Esophagus muscularis mucosa (tissue), 4 donors: Measurements from ENCODE around the gene KSR1. TPM values are rescaled to one million over a fixed set of nuclear protein-coding genes. Genes with fewer than 3 reads are reported as not detected.
"Not testable (repeated sequence)": the region's sequence is repeated elsewhere in the genome, so short reads cannot be mapped to it uniquely, and the experiment has no call there.

ENCODE experiments used
- DNase-seq: peaks from one replicate; pipeline ENCODE4 v3.0.0-alpha.2; 2017; ENCODE audit errors: extremely low spot score
- H3K27ac ChIP-seq, 4 donors: fragments of 200-600 bp; sonication (generic); replicated peaks in 1 of 4; 1 replicate in 3 of 4; 2 replicates in 1 of 4; pipeline ENCODE4 v1.5.1; 2016 to 2019; ENCODE audit warnings: mild to moderate bottlenecking in 1 of 4
- H3K27me3 ChIP-seq, 4 donors: fragments of 200-600 bp; sonication (generic); one replicate each; pipeline versions ENCODE4 v1.5.1 to v1.6.0; 2016 to 2019
- H3K36me3 ChIP-seq, 4 donors: fragments of 200-600 bp; sonication (generic); one replicate each; pipeline ENCODE4 v1.5.1; 2016 to 2019
- H3K4me1 ChIP-seq, 4 donors: fragments of 200-600 bp; sonication (generic); one replicate each; pipeline ENCODE4 v1.5.1; 2016 to 2019
- H3K4me3 ChIP-seq, 4 donors: fragments of 200-600 bp; sonication (generic); 1 replicate in 2 of 4; 2 replicates in 2 of 4; pipeline ENCODE4 v1.5.1; 2016 to 2019; ENCODE audit warnings: mild to moderate bottlenecking in 4 of 4, moderate library complexity in 1 of 4
- H3K9me3 ChIP-seq, 4 donors: fragments of 200-600 bp; sonication (generic); 1 replicate in 3 of 4; 2 replicates in 1 of 4; pipeline ENCODE4 v1.5.1; 2016 to 2019
- CTCF ChIP-seq, 3 experiments: fragments of 200-600 bp in 2 of 3; fragments of 450-650 bp in 1 of 3; sonication (generic) in 2 of 3; IDR thresholded peaks; one replicate each; pipeline ENCODE4 v1.5.1; 2017 to 2019; ENCODE audit warnings: antibody characterized with exemption in 3 of 3, mild to moderate bottlenecking in 2 of 3, moderate library complexity in 1 of 3
- EP300 ChIP-seq: sonication (generic); formaldehyde crosslinking; IDR thresholded peaks from one replicate; pipeline ENCODE4 v1.6.1; 2017; ENCODE audit warnings: antibody characterized with exemption
- POLR2A ChIP-seq: fragments of 450-650 bp; IDR thresholded peaks from one replicate; pipeline ENCODE4 v1.6.1; 2017; ENCODE audit warnings: antibody characterized with exemption, moderate library complexity, mild to moderate bottlenecking, low read depth
- POLR2AphosphoS5 ChIP-seq, 2 donors: sonication (generic); formaldehyde crosslinking; IDR thresholded peaks; one replicate each; pipeline ENCODE4 v1.6.1; 2017; ENCODE audit warnings: antibody characterized with exemption in 2 of 2
- WGBS: methylation state at CpG from one replicate; pipeline ENCODE4 v1.1.5; 2018; 5-methylcytosine and 5-hydroxymethylcytosine counted together
- intact Hi-C: fragments of 100-400 bp; cut with DNase I; formaldehyde crosslinking; loops from one replicate; pipeline ENCODE4 v1.15.1; 2023
- total RNA-seq, 4 donors: library from RNA; depleted of rRNA; stranded (reverse); fragments of >200 nt; gene quantifications; one replicate each; pipeline versions ENCODE4 v1.1.0 to v1.2.1, GENCODE V29; 2016

Gene KSR1
- total RNA-seq, 4 donors from 2014 or later, result 13.3 to 18.9 (median 13.7) TPM

GRCh38 chr17:27669136-27669535 lies 212.9 kb downstream of the KSR1 start:
- Histone ChIP-seq H3K36me3 (no peaks in the 10 kb centered on the region), H3K27me3 (peaks cover 0 to 3% (median 0%) of the 10 kb centered on the region in 4 donors), H3K4me3 (no peak overlapping the region), H3K4me1 (no peaks in the 10 kb centered on the region), H3K27ac (no peak overlapping the region), H3K9me3 (no peaks in the 10 kb centered on the region)
- no peak for DNase-seq
- TF ChIP-seq EP300, result no peak
- intact Hi-C loops, result no loop called here
- 91% methylated on average over 7 of the region's 7 CpGs for WGBS

GRCh38 chr17:27669850-27670249 lies 213.6 kb downstream of the KSR1 start:
- Histone ChIP-seq H3K27me3 (peaks cover 0 to 3% (median 0%) of the 10 kb centered on the region in 4 donors), H3K4me3 (no peak overlapping the region), H3K9me3 (no peaks in the 10 kb centered on the region), H3K4me1 (no peaks in the 10 kb centered on the region), H3K27ac (no peak overlapping the region), H3K36me3 (no peaks in the 10 kb centered on the region)
- WGBS, result 90% methylated on average over 5 of the region's 5 CpGs
- TF ChIP-seq EP300 (no peak), POLR2AphosphoS5 (IDR thresholded peaks at IDR 0.05) (no peak), CTCF (IDR thresholded peaks at IDR 0.05) (no peak), POLR2A (no peak)
- no peak for DNase-seq
- intact Hi-C loops, result no loop called here

DNA sequence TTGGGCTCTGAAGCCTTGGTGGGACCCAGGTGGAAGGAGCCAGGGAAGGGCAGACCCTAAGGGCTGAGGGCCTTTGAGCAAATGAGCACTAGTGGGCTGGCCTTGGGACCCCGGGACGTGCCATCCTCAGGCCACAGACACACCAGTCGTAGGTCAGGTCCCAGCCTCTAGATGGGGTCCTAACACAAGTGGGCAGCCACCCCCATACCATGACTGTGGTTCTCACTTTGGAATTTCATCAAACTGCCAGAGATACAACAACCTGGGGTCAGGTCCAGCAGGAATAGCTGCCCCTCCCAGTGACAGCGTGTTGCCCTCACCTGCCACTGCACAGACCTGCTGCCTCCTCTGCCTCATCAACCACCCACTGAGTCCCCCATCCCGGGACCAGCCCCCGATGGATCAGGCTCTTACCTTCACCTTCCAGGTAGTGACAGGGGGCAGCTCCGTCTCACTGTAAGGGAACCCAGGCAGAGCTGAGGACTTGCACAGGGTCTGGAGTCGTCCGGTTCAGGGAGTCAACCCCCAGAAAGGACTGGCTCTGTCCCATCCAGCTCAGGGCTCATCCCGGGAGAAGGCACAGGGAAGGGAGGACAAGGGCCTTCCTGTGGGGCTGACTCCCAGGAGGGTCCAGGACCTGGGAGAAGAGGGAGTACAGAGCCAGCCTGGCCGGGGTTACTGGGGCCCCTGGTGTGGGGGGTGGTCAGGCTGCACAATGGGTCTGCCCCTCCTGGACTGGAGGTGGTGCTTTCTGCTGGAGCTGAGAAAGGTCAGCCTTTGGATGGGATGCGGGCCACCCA lies 214.7 kb downstream of the KSR1 start:
- TF ChIP-seq EP300, result no peak
- TF ChIP-seq CTCF (IDR thresholded peaks at IDR 0.05), result no peak
- no peak for TF ChIP-seq POLR2A
- TF ChIP-seq POLR2AphosphoS5 (IDR thresholded peaks at IDR 0.05), result no peak
- Histone ChIP-seq H3K27me3 (peaks cover 0 to 3% (median 0%) of the 10 kb centered on the region in 4 donors), H3K4me3 (no peak overlapping the region), H3K4me1 (no peaks in the 10 kb centered on the region), H3K36me3 (no peaks in the 10 kb centered on the region), H3K9me3 (no peaks in the 10 kb centered on the region), H3K27ac (no peak overlapping the region)
- no peak for DNase-seq
- intact Hi-C loops, result no loop called here
- WGBS, result 83% methylated on average over 6 of the region's 12 CpGs

- no peaks in the 10 kb centered on the region for H3K9me3 ChIP-seq
- intact Hi-C loops, result no loop called here
- 100% methylated on average over 2 of the region's 2 CpGs for WGBS
Observed at GRCh38 chr17:27671591-27671910, 215.3 kb downstream of the KSR1 start.

DNA sequence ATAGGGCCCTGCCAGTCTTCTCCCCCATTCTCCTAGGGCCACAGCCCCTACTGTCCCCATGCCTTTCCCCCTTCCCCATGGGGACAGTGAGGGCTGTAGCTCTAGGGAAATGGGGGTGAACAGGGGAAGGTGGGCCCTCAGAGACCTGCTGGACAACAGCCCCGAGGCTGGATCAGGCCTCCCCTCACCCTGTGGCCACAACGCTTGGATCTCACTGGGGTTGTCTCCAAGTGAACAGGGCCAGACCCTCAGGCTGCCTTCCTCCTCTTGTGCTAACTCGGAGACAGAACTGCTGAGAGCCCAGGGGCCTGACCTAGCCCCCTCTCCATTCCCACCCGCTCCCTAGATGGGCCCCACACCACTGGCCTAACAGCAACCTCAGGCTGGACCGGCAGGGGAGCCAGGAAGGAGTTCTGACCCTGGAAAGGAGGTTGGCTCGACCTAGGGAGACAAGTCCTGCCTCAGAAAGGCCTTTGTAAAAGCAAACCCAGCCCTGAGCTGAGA lies 215.8 kb downstream of the KSR1 start:
- DNase-seq, H3K4me3 ChIP-seq, H3K9me3 ChIP-seq, H3K36me3 ChIP-seq, H3K27me3 ChIP-seq, intact Hi-C loops, H3K4me1 ChIP-seq, H3K27ac ChIP-seq: not testable (repeated sequence)
- WGBS, result 71% methylated on average over 6 of the region's 6 CpGs

More at GRCh38 chr17:27671591-27671910, 215.3 kb downstream of the KSR1 start:
- TF ChIP-seq POLR2A (no peak), EP300 (no peak), POLR2AphosphoS5 (IDR thresholded peaks at IDR 0.05) (no peak), CTCF (IDR thresholded peaks at IDR 0.05) (no peak)
- Histone ChIP-seq H3K27me3 (peaks cover 0 to 3% (median 0%) of the 10 kb centered on the region in 4 donors), H3K4me3 (no peak overlapping the region), H3K4me1 (no peaks in the 10 kb centered on the region), H3K27ac (no peak overlapping the region), H3K36me3 (no peaks in the 10 kb centered on the region)
- no peak for DNase-seq
